HepG2 (cell line): ENCODE data around the gene PCSK6. TPM values are rescaled to one million over a fixed set of nuclear protein-coding genes. Genes with fewer than 3 reads are reported as not detected.

Source experiments
- ARID4A ChIP-seq: sonication (generic); formaldehyde crosslinking; IDR thresholded peaks from 2 replicates; pipeline ENCODE4 v1.5.0; 2020; ENCODE audit warnings: mild to moderate bottlenecking, missing genetic modification reagents, borderline replicate concordance
- BRF2 ChIP-seq: sonication (generic); formaldehyde crosslinking; IDR thresholded peaks from 2 replicates; pipeline ENCODE4 v1.8.1; 2022; ENCODE audit warnings: mild to moderate bottlenecking, missing genetic modification reagents
- FOXC1 ChIP-seq: sonication (generic); formaldehyde crosslinking; IDR thresholded peaks from 2 replicates; pipeline ENCODE4 v1.8.0; 2022; ENCODE audit warnings: mild to moderate bottlenecking, missing genetic modification reagents, borderline replicate concordance
- GZF1 ChIP-seq: sonication (generic); formaldehyde crosslinking; IDR thresholded peaks from 2 replicates; pipeline ENCODE4 v1.5.1; 2020; ENCODE audit warnings: mild to moderate bottlenecking, missing genetic modification reagents
- HMGXB4 ChIP-seq, 2 experiments: sonication (generic) in 1 of 2; formaldehyde crosslinking in 1 of 2; IDR thresholded peaks; 2 replicates each; pipeline versions ENCODE4 v1.4.0 to v1.6.1; 2018 to 2020; ENCODE audit warnings: missing genetic modification reagents in 2 of 2, borderline replicate concordance in 1 of 2, low read depth in 1 of 2, mild to moderate bottlenecking in 1 of 2, missing biosample characterization in 1 of 2
- REL ChIP-seq: sonication (generic); formaldehyde crosslinking; conservative IDR thresholded peaks from 2 replicates; pipeline ENCODE4 v1.8.0; 2022; ENCODE audit warnings: mild to moderate bottlenecking, missing genetic modification reagents, moderate library complexity
- SP4 ChIP-seq: sonication (generic); formaldehyde crosslinking; IDR thresholded peaks from 2 replicates; pipeline ENCODE4 v1.8.1; 2023; ENCODE audit warnings: mild to moderate bottlenecking, missing genetic modification reagents
- SRY ChIP-seq: sonication (generic); formaldehyde crosslinking; IDR thresholded peaks from 2 replicates; pipeline ENCODE4 v1.8.0; 2022; ENCODE audit warnings: mild to moderate bottlenecking, missing genetic modification reagents
- SUZ12 ChIP-seq: fragments of 150-350 bp; IDR thresholded peaks from 2 replicates; pipeline ENCODE4 v1.6.1; 2014; ENCODE audit warnings: low read depth, low read length
- TBL1XR1 ChIP-seq: fragments of 150-350 bp; IDR thresholded peaks from 2 replicates; pipeline ENCODE4 v1.6.1; 2014; ENCODE audit warnings: borderline replicate concordance, low read length; ENCODE audit not compliant: partially characterized antibody
- TBX2 ChIP-seq: sonication (generic); formaldehyde crosslinking; IDR thresholded peaks from 2 replicates; pipeline ENCODE4 v1.5.0; 2020; ENCODE audit warnings: missing genetic modification reagents, mild to moderate bottlenecking, borderline replicate concordance
- ZBTB2 ChIP-seq: sonication (generic); formaldehyde crosslinking; IDR thresholded peaks from 2 replicates; pipeline ENCODE4 v1.8.0; 2022; ENCODE audit warnings: low read depth, missing genetic modification reagents
- ZSCAN9 ChIP-seq: IDR thresholded peaks from 2 replicates; pipeline ENCODE4 v1.6.1; 2016; ENCODE audit warnings: borderline replicate concordance
- ZZZ3 ChIP-seq: sonication (generic); formaldehyde crosslinking; IDR thresholded peaks from 2 replicates; pipeline ENCODE4 v1.4.0; 2020; ENCODE audit warnings: missing genetic modification reagents, mild to moderate bottlenecking, borderline replicate concordance
- polyA plus RNA-seq, 8 experiments: library from polyadenylated mRNA; depleted of rRNA in 3 of 8; stranded (reverse) in 7 of 8; unstranded in 1 of 8; fragments of >200 nt; fragmentation: Illumina TruSeq in 4 of 8; extraction: Trizol in 4 of 8; gene quantifications; 2 replicates each; pipeline versions ENCODE4 v1.2.1 to v1.2.3, GENCODE V29; 2011 to 2016; ENCODE audit warnings: low read depth in 4 of 8, missing spikeins in 1 of 8, mixed read lengths in 1 of 8; ENCODE audit not compliant: insufficient read depth in 1 of 8
- total RNA-seq, 5 experiments: library from RNA; depleted of rRNA; stranded (reverse); fragments of >200 nt; fragmentation: Illumina TruSeq; extraction: Trizol; gene quantifications; 2 replicates each; pipeline ENCODE4 v1.2.3, GENCODE V29; 2016; ENCODE audit warnings: low read depth in 1 of 5

PCSK6 gene
- total and polyA plus RNA-seq, 2 of the 13 experiments (the other 11 are each of a cell fraction or from before 2014, with no cell fraction given), result 56.5 to 155 TPM

- no peak for TF ChIP-seq TBL1XR1
- no peak for TF ChIP-seq BRF2 (CRISPR knock-in tag)
- TF ChIP-seq ZBTB2 (CRISPR knock-in tag), result no peak
- TF ChIP-seq HMGXB4 (CRISPR knock-in tag; IDR thresholded peaks at IDR 0.05; ENCODE audit: borderline replicate concordance in 1 of 2, low read depth in 1 of 2), result no peak
- no peak for TF ChIP-seq GZF1 (CRISPR knock-in tag)
- no peak for TF ChIP-seq ZZZ3 (CRISPR knock-in tag)
- no peak for TF ChIP-seq SP4 (CRISPR knock-in tag)
- TF ChIP-seq SUZ12, result no peak
- TF ChIP-seq FOXC1 (CRISPR knock-in tag), result no peak
- no peak for TF ChIP-seq SRY (CRISPR knock-in tag)
- no peak for TF ChIP-seq ARID4A (CRISPR knock-in tag)
- no peak for TF ChIP-seq TBX2
- no peak for TF ChIP-seq ZSCAN9 (CRISPR knock-in tag)
- no peak for TF ChIP-seq REL (CRISPR knock-in tag)
These were observed 134.4 kb downstream of the PCSK6 start (continued) for GRCh38 chr15:101354891-101355623.
